ENCODE measurements around the gene PSD2.
A peak's percentile ranks its signal among the peaks of the same experiment; 100 is the strongest.

The PSD2 gene

DNA sequence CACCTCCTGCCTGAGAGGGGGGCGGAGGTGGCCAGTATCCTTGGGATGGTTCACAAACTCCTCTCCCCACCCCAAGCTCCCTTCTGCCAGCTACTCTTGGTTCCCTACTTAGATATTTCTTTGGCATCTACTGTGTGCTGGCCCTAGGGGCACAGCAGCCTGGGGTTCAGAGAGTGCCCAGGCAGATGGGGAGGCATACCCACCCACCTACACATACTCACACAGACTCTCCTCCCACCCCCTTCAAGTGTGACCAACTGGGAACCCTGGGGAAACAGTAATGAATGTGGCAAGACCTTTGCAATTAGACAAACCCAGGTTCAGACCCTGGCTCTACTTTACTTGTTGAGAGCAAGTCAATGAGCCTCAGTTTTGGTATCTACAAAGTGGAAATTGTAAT lies 44.4 kb upstream of the PSD2 start:
- TF ChIP-seq, protein P1, sequence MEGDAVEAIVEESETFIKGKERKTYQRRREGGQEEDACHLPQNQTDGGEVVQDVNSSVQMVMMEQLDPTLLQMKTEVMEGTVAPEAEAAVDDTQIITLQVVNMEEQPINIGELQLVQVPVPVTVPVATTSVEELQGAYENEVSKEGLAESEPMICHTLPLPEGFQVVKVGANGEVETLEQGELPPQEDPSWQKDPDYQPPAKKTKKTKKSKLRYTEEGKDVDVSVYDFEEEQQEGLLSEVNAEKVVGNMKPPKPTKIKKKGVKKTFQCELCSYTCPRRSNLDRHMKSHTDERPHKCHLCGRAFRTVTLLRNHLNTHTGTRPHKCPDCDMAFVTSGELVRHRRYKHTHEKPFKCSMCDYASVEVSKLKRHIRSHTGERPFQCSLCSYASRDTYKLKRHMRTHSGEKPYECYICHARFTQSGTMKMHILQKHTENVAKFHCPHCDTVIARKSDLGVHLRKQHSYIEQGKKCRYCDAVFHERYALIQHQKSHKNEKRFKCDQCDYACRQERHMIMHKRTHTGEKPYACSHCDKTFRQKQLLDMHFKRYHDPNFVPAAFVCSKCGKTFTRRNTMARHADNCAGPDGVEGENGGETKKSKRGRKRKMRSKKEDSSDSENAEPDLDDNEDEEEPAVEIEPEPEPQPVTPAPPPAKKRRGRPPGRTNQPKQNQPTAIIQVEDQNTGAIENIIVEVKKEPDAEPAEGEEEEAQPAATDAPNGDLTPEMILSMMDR (IDR thresholded peaks at IDR 0.05; ENCODE audit: control extremely low read depth, extremely low read depth, low read depth, missing control alignments) = no peak
- DNase-seq (ENCODE audit: extremely low spot score) = no peak
- CTCF ChIA-PET = interaction anchor here (1.0 to 12.8 kb wide), 4 partner anchors 14 to 118 kb away, joined by 3 to 150 read pairs (median 4); no protein-coding TSS in a partner anchor
- POLR2A ChIA-PET = no interaction called here

DNA sequence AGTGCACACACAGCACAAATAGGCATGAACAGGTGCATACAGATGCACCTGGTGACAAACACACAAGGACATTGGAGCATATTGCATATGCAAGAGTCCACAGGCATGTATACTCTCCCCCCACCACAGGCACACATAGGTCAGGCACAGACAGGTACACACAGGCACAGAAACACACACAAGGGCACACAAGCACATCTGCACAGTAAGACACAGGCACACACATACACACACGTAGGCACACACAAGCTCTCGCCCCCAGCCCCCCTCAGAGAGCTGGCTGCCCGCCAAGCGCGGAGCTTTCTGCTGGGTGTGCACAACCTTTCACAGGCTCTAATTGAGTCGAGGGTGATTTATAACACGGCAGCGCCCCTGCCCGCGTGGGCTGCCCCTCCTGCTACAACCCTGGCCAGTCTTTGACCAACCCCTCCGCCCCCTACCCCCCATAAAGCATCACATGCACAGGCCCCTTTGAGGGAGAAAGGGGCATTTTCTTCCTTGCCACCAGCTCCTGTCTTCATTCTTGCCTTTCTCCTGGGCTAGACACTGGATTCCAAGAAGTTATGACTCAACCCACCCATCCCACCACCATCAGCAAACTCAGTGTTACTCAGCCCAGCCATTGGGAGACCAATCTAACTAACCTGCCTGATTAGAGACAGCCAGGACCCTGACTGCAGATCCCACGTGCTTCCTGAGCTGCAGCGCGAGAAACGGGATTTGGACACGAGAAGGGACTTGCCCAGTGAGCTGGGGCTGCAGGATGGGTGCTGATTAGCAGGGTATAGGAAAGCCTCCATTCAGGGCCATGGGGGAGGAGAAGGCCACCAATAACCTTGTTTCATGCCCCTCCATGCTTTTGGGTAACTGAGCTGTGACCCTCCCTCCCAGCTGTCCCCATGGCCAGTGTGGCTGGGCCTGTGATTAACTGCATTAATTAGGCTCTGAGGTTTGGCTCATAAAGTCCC lies 42.8 kb upstream of the PSD2 start:
- ChIA-PET POLR2A (no interaction called here), CTCF (interaction anchor here (0.8 to 12.8 kb wide), 10 partner anchors 10 to 330 kb away, joined by 3 to 150 read pairs (median 6); no protein-coding TSS in a partner anchor)

DNA sequence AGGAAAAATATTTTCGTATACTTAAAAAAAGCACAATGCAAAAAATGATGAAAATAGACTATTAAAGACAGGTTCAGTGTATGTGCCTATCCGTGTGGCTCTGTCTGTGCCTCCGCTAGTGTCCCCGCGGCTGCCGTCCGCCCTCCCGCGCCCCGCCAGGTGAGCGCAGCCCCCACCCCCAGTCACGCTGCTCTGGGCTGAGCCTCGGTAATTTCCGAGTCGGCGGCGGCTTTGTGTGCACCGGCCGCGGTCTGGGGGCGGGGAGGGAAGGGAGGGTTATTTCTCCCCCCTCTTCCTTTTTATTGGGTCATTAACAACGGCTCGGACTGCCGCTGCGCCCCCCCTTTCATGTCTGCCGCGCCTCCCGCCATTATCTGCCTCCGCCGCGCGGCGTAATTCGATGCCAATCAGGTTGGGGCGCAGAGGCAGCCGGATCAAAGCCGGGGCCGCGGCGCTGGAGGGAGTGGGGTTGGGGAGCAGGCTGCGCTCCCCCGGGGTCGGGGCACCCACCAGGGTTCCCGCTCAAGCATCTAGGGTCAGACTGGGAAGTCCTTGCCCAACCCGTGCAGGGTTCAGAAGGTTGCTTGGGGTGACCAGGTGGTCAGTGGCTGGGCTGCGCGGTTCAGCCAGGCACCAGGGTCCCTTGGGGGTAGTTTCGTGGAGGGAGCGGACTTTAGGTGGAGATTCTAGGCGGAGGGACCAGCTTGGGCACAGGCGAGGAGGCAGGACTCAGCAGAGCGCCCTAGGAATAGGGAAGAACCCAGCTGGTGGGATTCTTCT lies 39.5 kb upstream of the PSD2 start:
- CTCF ChIA-PET = interaction anchor here (1.2 to 12.8 kb wide), 5 partner anchors 9 to 124 kb away, joined by 3 to 150 read pairs (median 4); no protein-coding TSS in a partner anchor
- POLR2A ChIA-PET = no interaction called here
- TF ChIP-seq, protein P1 (IDR thresholded peaks at IDR 0.05; ENCODE audit: control extremely low read depth, extremely low read depth, low read depth, missing control alignments) = no peak
- DNase-seq (ENCODE audit: extremely low spot score) = peak; percentile 68

More for the DNA sequence above, 42.8 kb upstream of the PSD2 start:
- TF ChIP-seq, protein P1 (IDR thresholded peaks at IDR 0.05; ENCODE audit: control extremely low read depth, extremely low read depth, low read depth, missing control alignments) = no peak
- DNase-seq (ENCODE audit: extremely low spot score) = no peak

DNA sequence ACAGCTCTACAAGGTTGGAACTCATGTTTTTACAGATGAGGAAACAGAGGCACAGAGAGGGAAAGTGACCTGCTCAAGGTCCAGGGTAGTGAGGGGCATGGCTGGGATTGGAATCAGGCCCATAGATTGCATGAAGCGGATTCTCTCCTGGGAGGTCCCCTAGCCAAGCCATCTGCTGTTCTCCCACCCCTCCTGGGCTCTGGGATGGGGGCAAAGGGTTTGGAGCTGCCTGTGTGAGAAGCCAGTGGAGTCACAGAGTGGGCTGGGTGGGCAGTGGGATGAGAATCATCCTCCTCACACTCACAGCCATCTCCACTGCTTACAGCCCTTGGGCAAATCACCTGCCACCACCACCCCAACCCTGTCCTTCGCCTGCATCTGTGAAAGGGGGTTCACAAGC lies 38.6 kb upstream of the PSD2 start:
- ChIA-PET CTCF (interaction anchor here (0.9 to 2.8 kb wide), 7 partner anchors 9 to 125 kb away, joined by 3 to 24 read pairs (median 4); no protein-coding TSS in a partner anchor), POLR2A (no interaction called here)
- TF ChIP-seq, protein P1 (IDR thresholded peaks at IDR 0.05; ENCODE audit: control extremely low read depth, extremely low read depth, low read depth, missing control alignments) = no peak
- no peak for DNase-seq (ENCODE audit: extremely low spot score)

DNA sequence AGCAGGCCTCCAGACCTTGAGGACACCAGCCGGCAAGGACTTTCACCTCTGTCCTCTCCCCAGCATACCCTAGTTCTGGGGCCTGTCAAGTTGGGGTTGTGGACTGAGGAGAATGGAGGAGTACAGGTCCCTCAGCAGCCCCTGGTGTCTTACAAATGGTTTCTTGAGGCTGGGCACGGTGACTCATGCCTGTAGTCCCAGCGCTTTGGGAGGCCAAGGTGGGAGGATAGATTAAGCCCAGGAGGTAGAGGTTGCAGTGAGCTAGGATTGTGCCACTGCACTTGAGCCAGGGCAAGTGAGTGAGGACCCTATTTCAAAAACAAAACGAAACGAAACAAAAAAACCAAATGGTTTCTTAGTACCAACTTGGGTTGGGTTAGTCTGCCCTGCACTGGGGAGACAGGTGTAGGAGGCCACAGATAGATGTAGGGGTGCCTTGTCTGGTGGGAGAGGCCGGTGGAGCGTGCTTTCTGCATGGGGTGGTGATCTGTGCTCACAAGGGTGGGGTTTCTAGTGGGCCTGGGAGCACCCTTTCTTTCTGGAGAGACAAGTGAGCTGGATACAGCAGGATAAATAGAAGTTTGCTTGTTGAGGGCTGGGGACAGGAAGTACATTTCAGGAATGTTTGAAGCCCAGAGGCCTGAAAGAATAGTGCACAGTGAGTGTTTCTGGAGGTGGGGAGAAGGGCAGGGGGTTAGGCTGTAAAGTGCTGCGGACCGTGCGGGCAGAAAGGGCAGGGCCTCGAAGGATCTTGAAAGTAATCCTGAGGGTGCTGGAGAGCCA lies 37.7 kb upstream of the PSD2 start:
- CTCF ChIA-PET = interaction anchor here (0.7 to 3.0 kb wide), 10 partner anchors 8 to 211 kb away, joined by 3 to 24 read pairs (median 4); no protein-coding TSS in a partner anchor
- TF ChIP-seq, protein P1 (IDR thresholded peaks at IDR 0.05; ENCODE audit: control extremely low read depth, extremely low read depth, low read depth, missing control alignments) = no peak
- POLR2A ChIA-PET = interaction anchor here (0.6 kb wide), 1 partner anchor 32 kb away, joined by 6 read pairs; no protein-coding TSS in a partner anchor
- DNase-seq (ENCODE audit: extremely low spot score) = no peak

Data from GM10248 (cell line).